Activated CD4-positive, alpha-beta T cell treated with anti-CD3 and anti-CD28 coated beads, Interleukin-2, amount 50 U/mL, for 16 hours (primary cell): ENCODE measurements around the gene SHMT2.
A peak's percentile ranks its signal among the peaks of the same experiment; 100 is the strongest.

Experiments used
- DNase-seq: peaks from one replicate; pipeline ENCODE4 v3.0.0-alpha.2; 2020

SHMT2 gene

DNA sequence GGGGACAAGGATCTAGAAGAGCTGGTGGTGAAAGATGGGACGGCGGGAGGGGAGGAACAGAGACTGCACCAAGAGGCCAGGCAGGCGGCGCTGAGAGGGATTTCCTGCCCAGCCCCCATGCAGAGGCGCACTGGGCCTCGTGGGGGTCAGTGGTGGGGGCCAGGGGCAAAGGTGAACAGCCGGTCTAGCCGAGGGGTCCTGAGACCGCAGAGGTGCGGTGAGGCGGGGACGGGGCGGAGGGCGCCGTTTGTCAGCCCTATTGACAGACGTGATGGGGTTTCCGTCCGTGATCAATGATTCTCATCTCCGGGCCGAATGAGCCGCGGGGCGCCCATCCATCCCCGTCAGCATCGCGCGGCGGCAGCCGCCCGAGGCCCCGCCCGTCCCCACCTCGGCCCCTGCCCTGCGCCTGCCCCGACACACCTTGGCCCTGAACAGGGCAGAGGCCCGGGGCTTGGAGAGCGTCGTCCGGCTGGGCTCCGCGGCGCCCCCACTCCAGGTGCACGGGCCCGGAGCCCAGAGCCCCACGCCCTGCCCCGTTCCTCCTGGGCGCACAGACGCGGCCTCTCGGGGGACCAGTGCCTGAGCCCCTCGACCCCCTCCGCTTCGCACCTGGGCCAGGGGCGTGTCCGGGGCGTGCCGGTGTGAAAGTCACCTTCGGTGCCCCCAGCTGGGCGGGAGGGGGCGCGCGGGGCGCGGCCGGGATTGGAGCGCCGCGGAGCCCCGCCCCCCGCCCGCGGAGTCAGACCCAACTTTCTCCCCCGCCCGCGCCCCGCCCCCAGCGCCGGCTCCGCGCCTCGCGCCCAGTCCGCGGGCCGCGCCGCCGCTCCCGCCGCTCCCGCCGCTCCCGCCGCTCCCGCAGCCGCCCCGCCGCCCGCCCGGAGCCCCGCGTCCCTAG is 13.2 kb upstream of the SHMT2 start, which contains the start of gene NXPH4:
Gene NXPH4 (plus strand): TSS at position 781 of the 898 bp plus-strand sequence. CDS start 176 bp downstream, outside the sequence.
- DNase-seq: no peak

DNA sequence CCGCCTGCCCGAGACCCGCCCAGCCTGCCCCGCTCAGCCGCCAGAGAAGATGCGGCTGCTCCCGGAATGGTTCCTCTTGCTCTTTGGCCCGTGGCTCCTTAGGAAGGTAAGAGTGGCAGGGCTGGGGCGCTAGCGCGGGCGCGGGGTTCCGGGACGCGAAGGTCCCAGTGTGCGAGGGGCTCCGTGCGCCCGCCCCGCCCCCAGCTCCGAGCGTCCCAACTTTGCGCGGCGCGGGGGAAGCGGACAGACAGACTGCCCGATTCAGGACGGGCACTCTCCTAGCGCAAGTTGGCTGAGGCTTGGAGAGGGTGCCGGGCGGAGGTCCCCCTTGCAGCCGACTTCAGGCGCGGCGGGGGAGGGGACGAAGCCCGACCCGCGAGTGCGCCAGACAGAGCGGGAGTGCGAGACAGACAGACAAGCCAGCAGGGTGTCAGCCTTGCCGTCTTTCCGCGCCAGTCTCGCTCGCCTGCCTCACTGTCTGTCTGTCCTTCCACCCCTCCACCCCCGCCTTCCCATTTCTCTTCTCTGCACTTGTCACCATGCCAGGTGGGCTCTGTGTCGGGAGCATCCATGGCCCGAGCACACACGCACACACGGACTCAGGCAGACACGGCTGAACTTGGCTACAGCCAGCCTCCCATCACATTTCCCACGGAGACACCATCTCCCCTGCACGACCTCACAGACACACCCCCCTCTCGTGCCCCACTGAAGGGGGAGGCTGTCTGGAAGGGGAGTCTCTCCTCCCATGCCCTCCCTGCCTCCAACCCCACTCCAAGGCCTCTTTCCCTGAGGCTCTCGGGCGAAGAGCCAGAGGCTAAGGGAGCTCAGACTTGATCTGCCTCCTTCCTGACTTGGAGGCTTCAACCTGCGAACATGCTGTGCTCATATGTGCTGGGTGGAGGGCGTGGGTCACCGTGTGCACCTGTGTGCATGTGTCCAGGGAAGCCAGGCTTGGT is 12.3 kb upstream of the SHMT2 start:
- no peak for DNase-seq

GRCh38 chr12:57218030-57218853 is 11.3 kb upstream of the SHMT2 start:
- DNase-seq: no peak

- no peak for DNase-seq
These were observed 10.1 kb upstream of the SHMT2 start for GRCh38 chr12:57219205-57219992.

DNA sequence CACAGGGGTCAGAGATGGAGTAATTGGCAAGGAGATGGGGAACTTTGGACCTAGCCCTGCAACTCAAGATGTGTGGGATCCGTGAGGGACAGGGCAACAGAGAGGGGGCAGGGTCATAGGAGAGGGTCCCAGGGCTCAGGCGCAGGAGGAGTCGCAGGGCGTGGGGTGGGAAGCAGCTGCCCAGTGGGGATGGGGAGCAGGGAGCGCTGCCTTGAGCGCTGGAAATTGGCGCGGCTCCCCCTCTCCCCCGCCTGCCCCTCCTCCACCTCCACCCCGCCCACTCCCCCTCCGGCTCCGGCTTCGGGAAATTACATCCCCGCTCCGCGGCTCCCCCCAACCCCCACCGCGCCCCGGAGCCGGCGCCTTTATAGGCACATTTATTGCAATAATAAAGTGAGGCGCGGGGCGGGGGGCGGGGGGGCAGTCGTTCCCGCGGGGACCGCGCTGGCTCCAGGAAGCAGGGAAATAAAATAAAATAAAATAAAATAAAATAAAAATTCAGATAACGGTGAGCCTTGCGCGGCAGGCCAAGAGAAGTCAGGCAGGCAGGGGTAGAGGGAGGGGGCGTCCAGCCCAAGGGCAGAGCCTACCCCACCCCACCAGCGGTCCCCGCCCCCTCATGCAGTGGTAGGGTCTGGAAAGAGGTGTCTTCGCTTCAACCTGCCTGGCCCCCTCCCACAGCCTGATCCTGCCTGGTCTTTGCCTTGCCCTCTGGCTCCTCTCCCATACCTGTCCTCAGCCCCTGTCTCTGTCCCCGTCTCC is 9.3 kb upstream of the SHMT2 start:
- no peak for DNase-seq

DNA sequence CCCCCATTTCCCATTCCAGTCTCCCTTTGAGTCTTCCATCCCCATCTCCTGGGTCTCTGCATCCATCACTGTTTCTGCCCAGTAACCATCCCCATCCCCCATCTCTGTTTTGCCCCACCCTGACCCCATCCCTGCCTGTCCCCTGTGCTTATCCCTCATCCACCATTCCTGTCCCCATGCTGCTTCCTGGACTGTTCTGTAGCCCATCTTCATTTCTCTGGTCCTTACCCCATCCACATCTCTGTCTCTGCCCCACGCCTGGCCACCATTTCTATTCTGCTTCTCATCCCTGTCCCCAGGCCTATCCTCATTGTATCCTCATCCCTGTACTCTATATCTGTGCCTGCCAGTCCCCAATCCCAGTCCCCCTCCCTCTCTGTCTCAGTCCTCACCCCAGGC is 8.7 kb upstream of the SHMT2 start:
- DNase-seq: no peak

DNA sequence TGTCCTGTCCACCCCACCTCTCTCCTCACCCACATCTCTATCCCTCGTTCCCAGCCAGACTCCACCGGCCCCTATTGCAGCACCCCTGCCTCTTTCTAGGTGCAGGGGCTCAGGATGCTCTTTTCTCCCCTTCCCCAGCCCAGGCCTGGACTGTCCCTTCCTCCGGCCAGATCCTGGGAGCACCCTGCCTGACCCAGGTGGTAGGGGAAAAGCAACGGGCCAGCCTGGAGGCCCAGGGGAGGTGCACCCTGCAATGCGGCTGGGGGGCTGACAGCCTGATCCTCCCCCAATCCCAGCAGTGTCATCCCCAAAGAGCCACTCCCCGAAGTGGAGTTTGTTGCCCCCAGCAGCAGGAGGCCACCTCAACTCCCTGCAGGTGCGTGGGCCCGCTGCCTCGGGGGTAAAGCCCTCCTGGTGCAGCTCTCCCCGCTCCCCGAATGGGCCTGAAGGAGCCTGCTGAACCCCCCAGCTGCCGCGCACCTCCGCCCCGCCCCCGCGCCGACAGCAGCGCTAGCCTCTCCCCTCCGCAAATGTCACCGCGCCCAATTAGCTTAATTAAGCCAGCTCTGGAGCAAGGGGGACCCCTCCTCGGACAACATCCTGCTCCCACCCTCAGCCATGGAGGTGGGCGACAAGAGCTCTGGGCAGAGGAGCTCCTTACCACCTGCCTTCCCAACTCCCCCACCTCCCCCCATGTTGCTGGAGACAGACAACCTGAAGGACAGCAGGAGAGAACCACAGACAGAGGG is 8.2 kb upstream of the SHMT2 start:
- DNase-seq: no peak

DNA sequence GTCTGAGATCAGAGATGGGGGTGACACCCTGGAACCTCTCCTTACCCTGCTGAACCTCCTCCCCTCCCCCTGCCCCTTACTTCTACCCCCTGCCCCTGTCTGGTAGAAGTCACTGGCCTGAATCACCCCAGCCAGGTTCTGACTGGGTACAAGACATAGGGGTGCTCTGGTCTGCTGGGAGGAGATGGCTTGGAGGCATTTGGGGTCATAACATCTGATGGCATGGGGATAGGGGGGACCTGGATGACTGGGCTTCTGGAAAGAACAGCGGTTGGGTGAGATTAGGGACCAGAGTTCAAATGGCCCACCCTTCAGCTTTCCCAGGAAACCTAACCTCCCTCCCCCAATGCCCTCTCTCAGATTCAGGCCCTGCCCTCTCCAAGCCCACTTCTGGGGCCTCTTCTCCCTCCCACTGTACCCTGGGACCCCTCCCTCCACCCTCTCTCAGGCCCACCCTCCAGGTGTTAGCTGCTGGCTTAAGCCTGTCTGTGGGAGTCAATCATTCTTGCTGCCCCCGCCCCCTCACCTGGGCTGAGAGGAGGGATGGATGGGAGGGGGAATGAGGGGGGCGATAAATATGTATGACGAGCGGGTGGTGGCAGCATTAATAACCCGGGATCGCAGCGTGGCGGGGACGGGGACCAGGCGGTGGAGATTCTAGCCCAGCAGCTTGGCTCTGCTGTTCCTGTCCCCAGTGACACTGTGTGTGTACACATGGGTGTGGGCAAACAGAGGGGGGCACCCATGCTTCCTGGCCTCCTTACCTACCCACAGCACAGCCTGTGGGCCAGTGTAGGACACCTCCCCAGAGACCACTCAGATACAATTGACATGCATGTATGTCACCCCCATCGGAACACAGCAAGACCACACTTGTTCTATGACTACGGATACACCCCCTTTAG is 7.0 kb upstream of the SHMT2 start:
- no peak for DNase-seq

DNA sequence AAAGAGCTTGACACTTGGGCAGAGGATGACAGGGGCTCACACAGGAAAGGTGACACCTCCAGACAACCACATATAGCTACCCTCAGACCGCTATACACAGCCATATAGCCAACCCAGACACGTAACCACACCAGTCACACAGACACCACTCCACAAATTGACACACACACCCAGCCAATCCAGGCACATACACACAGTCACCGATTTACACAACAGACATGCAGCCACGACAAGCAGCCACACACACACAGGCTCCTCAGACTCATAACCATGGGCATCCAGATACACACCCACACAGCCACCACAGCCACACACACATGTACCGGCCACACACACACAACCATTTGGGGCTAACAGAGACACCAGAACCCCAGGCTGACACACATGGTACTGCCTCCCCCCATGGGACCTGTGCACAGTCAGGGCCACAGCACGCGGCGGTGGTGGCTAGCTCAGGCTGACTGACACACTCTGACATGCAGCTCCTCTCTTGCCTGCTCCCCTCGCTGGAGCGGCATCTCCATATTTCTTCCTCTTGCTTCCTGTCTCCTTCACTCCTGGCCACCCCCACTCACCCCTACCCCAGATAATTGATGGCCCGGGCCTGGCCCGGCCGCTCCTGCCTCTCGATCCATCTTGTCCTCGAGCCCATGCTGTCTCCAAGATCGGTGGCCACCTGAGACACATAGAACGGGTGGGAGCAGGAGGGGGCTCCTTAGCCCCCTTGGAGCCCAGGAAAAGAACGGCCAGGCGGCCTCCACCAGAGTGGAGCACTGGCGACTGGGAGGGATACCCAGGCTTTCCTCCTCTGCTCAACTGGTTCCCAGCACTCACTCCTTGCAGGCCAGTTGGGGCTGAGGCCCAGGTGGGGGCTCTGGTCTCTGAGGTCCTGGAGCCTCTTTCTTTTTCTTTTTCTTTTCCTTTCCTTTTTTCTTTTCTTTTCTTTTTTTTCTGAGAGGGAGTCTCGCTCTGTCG is 6.0 kb upstream of the SHMT2 start:
- no peak for DNase-seq

DNA sequence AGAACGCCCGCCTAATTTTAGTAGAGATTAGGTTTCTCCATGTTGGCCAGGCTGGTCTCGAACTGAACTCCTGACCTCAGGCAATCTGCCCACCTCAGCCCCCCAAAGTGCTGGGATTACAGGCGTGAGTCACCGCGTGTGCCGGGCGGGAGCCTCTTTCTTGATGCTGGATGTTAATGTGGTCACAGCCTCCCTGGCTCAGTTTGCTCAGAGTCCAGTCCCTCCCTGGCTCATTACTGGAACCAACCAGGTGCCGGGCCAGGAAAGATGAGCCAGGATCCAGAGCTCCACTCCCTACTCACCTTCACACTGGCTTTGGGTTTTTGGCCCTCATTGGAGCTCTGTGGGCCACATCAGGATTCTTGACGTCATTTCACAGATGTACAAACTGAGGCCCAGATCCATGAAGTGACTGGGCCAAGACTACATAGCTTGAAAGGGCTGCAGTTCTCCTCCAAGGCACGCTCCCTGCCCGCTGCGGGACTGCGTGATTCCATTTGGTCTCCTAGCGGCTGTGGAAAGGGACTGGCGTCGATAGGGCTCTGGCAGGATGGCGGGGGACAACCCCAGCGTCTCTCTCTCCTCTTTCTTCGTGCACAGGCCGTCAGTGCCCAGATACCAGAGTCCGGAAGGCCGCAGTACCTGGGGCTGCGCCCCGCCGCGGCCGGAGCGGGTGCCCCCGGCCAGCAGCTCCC is 5.1 kb upstream of the SHMT2 start:
- no peak for DNase-seq

DNA sequence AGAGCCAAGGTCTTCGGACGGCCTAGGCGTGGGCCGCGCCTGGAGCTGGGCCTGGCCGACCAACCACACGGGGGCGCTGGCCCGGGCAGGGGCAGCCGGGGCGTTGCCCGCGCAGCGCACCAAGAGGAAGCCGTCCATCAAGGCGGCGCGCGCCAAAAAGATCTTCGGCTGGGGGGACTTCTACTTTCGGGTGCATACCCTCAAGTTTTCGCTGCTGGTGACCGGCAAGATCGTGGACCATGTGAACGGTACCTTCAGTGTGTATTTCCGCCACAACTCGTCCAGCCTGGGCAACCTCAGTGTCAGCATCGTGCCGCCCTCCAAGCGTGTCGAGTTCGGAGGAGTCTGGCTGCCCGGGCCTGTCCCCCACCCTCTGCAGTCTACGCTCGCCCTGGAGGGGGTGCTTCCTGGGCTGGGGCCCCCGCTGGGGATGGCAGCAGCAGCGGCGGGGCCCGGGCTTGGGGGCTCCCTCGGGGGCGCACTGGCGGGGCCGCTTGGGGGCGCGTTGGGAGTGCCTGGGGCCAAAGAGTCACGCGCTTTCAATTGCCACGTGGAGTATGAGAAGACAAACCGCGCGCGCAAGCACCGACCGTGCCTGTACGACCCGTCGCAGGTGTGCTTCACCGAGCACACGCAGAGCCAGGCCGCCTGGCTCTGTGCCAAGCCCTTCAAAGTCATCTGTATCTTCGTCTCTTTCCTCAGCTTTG is 4.4 kb upstream of the SHMT2 start:
- DNase-seq: peak; percentile 71

DNA sequence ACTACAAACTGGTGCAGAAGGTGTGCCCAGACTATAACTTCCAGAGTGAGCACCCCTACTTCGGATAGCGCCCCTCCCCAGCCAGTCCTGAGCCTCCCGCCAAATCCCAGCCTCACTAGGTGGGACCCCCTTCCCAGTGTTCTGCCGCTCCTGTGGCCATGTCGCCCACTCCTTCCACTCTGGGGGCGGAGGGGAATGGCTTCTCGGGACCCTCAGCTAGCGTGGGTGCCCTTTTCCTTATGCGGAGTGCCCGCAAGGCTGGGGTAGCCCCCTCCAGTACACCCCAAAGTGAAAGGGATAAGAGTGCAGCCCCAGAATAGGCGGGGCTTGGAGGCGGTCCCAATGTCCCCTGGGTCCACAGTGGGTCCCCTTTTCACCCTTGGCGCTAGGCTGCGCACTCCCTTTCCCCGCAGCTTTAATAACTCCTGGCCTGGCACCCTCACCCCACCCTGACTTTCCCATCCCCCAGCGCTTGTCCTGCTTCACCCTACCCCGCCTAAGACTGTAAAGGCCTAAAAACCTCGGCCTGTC is 3.8 kb upstream of the SHMT2 start:
- DNase-seq: no peak

GRCh38 chr12:57226588-57227314 is 2.8 kb upstream of the SHMT2 start:
- no peak for DNase-seq

DNA sequence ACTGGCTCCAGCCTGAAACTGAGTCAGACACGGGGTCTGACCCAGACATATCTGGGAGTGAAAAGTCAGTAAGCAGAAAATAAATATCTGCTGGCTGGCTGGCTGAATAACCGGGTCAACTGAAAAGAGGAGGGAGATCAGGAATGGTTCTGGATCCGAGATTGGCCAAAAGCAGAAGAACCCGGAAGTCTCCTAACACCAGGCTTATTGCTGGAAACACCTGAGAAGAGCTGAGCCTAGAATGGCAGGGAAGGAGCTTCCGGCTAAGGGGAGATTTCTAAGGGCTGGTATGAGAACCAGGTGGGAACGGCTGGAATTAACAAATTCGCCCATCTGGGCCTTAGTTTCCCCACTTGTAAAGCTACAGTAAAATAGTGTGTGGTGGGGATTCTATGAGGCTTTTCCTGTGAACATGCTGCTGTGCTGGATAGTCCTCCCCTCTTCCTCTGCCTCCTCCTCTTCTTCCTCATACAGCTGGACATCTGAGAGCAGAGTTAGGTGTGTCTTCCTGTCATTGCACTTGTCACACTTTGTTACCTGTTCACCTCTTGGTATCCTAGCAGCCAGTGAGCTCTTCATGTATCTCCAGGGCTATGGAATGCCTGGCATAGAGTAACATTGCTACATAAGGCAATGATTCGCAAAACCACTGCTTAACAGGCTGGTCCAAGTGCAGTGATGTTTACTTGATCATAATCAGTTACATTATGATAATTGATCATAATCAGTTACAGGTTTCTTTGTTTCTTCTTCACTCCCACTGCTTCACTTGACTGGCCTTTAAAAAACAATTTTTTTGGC is 2.0 kb upstream of the SHMT2 start:
- DNase-seq: no peak
